Omental fat pad (tissue), 4 donors: Measurements from ENCODE around the gene METTL24. TPM values are rescaled to one million over a fixed set of nuclear protein-coding genes. Genes with fewer than 3 reads are reported as not detected.

Experiments used
- ATAC-seq: fragments of 150-250 bp; one replicate; pipeline ENCODE4 v1.9.1; 2016; ENCODE audit warnings: mild to moderate bottlenecking, moderate library complexity; ENCODE audit not compliant: low FRiP score
- DNase-seq: peaks from one replicate; pipeline ENCODE4 v3.0.0-alpha.2; 2019; ENCODE audit warnings: low spot score
- total RNA-seq, 4 donors: library from RNA; depleted of rRNA; stranded (reverse); fragments of >200 nt; gene quantifications; one replicate each; pipeline ENCODE4 v1.1.0, GENCODE V29; 2016
- TF ChIP-seq, protein P1 (sequence below), 3 donors: fragments of 450-650 bp; IDR thresholded peaks; one replicate each; pipeline ENCODE4 v1.5.1; 2016 to 2017; ENCODE audit warnings: antibody characterized with exemption in 3 of 3, mild to moderate bottlenecking in 3 of 3, moderate library complexity in 2 of 3

The METTL24 gene
- total RNA-seq, 4 donors from 2014 or later = 2.4 to 6.9 (median 2.7) TPM

DNA sequence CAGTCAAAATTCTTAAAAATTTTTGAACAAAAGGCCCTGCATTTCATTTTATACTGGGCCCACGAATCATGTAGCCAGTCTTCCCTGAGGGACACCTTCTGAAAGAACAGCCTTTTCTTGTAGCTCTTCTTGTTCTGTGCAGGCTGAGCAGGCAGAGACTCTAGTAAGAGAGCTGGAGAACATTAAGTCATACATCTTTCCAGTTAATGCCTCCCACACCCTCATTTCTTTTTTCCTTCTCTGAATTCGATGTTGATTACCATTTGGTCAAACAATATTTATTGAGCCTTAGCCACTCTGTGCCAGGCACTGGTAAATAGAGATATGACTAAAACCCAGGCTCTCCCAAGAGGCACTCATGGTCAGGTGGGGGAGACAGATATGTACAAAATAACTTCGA lies 33.6 kb downstream of the METTL24 start:
- ATAC-seq (no peak), DNase-seq (no peak)
- TF ChIP-seq, protein P1, sequence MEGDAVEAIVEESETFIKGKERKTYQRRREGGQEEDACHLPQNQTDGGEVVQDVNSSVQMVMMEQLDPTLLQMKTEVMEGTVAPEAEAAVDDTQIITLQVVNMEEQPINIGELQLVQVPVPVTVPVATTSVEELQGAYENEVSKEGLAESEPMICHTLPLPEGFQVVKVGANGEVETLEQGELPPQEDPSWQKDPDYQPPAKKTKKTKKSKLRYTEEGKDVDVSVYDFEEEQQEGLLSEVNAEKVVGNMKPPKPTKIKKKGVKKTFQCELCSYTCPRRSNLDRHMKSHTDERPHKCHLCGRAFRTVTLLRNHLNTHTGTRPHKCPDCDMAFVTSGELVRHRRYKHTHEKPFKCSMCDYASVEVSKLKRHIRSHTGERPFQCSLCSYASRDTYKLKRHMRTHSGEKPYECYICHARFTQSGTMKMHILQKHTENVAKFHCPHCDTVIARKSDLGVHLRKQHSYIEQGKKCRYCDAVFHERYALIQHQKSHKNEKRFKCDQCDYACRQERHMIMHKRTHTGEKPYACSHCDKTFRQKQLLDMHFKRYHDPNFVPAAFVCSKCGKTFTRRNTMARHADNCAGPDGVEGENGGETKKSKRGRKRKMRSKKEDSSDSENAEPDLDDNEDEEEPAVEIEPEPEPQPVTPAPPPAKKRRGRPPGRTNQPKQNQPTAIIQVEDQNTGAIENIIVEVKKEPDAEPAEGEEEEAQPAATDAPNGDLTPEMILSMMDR (IDR thresholded peaks at IDR 0.05) = no peak

DNA sequence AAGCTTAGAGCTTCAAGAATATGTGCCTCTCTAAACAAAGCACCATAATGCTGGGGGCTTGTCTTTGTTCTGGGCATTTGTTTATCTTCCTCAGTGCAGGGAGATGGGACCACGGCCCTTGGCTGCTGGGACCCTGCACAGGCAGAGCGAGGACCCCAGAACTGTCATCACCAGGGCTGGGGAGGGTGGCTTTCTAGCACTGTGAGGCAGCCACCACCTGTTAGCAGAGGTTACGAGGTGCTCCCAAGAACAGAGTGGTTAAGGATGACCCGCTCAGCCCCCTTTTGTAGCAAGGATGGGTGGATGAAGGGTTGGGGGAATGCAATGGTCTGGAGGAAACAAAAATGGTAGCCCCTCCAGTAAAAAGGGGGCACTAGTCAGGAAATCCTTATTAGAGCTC lies 34.9 kb downstream of the METTL24 start:
- no peak for ATAC-seq

DNA sequence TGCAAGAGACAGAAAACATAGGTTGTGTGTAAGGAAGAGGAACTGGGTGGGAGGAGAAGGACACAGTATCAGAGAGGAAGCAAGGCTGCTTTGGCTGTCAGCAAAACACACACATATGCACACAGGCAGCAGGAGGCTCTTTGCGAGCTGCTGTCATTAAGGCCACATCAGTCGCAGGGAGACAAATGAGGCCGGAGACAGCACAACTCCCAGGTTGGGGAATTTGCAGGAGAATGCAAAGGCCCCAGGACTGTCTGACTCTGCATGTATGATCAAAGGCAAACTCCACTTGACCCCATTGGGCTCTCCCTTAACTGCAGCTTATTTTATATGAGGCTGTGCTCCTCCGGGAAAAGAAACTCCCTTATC lies 35.3 kb downstream of the METTL24 start:
- ATAC-seq (no peak), DNase-seq (no peak)
- TF ChIP-seq, protein P1 (IDR thresholded peaks at IDR 0.05) = no peak

More for the DNA sequence above, 34.9 kb downstream of the METTL24 start:
- TF ChIP-seq, protein P1 (IDR thresholded peaks at IDR 0.05) = no peak
- no peak for DNase-seq

GRCh38 chr6:110322151-110322873 lies 35.8 kb downstream of the METTL24 start:
- TF ChIP-seq, protein P1 (IDR thresholded peaks at IDR 0.05) = no peak
- no peak for ATAC-seq

DNA sequence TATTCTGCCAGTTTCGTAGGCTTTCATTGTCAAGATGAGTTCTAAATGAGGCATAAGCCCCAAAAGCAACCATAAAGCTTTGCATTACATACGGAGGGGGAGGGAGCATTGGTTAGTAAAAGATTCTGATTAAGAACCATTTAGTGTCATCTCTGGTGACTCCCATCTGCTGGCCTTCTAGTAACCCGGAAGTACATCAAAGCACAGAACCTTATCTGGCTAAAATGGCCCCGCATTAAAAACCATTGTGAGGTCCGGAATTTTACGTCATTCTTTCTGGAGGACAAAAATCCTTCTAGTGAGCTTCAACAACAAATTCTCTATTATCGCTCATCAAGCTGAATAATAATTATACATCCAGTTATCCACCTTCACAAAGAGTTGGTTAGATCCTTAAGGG lies 37.8 kb downstream of the METTL24 start:
- TF ChIP-seq, protein P1 (IDR thresholded peaks at IDR 0.05) = no peak
- ATAC-seq (no peak), DNase-seq (no peak)

More at GRCh38 chr6:110322151-110322873, 35.8 kb downstream of the METTL24 start:
- no peak for DNase-seq

- TF ChIP-seq, protein P1 (IDR thresholded peaks at IDR 0.05) = no peak
- no peak for DNase-seq
- no peak for ATAC-seq
These were observed 38.3 kb downstream of the METTL24 start for GRCh38 chr6:110319843-110320242.

GRCh38 chr6:110319381-110319780 lies 38.8 kb downstream of the METTL24 start:
- no peak for ATAC-seq
- TF ChIP-seq, protein P1 (IDR thresholded peaks at IDR 0.05) = no peak
- DNase-seq = no peak
